Adrenal gland (tissue), 12 donors: ENCODE data around the gene ABTB2. TPM values are rescaled to one million over a fixed set of nuclear protein-coding genes. Genes with fewer than 3 reads are reported as not detected.

Experiments
- DNase-seq, 7 donors: peaks; one replicate each; pipeline ENCODE4 v3.0.0-alpha.2; 2019 to 2020
- H3K27ac ChIP-seq, 5 donors: fragments of 200-600 bp; sonication (generic) in 4 of 5; 1 replicate in 3 of 5; 2 replicates in 2 of 5; pipeline versions ENCODE4 v1.5.1 to v1.8.0; 2016 to 2020; ENCODE audit warnings: mild to moderate bottlenecking in 1 of 5
- H3K27me3 ChIP-seq: fragments of 200-600 bp; 2 replicates; pipeline ENCODE4 v1.8.0; 2021
- H3K36me3 ChIP-seq, 2 donors: fragments of 200-600 bp; replicated peaks in 1 of 2; 1 replicate in 1 of 2; 2 replicates in 1 of 2; pipeline versions ENCODE4 v1.5.1 to v1.8.0; 2018 to 2022
- H3K4me1 ChIP-seq, 2 donors: fragments of 200-600 bp; replicated peaks in 1 of 2; 1 replicate in 1 of 2; 2 replicates in 1 of 2; pipeline versions ENCODE4 v1.5.1 to v1.8.0; 2018 to 2021
- H3K4me3 ChIP-seq, 4 donors: fragments of 200-600 bp; sonication (generic) in 3 of 4; one replicate each; pipeline ENCODE4 v1.5.1; 2016 to 2018
- H3K9me3 ChIP-seq, 3 donors: fragments of 200-600 bp; sonication (generic) in 1 of 3; replicated peaks in 1 of 3; 1 replicate in 2 of 3; 2 replicates in 1 of 3; pipeline versions ENCODE4 v1.5.1 to v1.8.0; 2016 to 2021
- CTCF ChIP-seq, 6 experiments: fragments of 450-650 bp in 4 of 6; fragments of 200-600 bp in 2 of 6; sonication (generic) in 1 of 6; IDR thresholded peaks; 1 replicate in 5 of 6; 2 replicates in 1 of 6; pipeline versions ENCODE4 v1.5.1 to v1.8.0; 2016 to 2021; ENCODE audit warnings: antibody characterized with exemption in 6 of 6, mild to moderate bottlenecking in 2 of 6, moderate library complexity in 1 of 6
- POLR2A ChIP-seq, 2 donors: fragments of 450-650 bp; IDR thresholded peaks; one replicate each; pipeline ENCODE4 v1.6.1; 2017; ENCODE audit warnings: antibody characterized with exemption in 2 of 2, mild to moderate bottlenecking in 2 of 2, moderate library complexity in 1 of 2
- WGBS, 4 donors: extraction: QIAGEN DNeasy Blood & Tissue Kit in 2 of 4; methylation state at CpG; one replicate each; pipeline versions ENCODE4 v1.1.5 to v1.1.7; 2013 to 2017; 5-methylcytosine and 5-hydroxymethylcytosine counted together
- intact Hi-C, 2 donors: fragments of 100-400 bp; cut with DNase I; formaldehyde crosslinking; loops; one replicate each; pipeline versions ENCODE4 v1.14.1 to v1.15.0; 2022 to 2023
- polyA plus RNA-seq, 3 donors: library from polyadenylated mRNA; stranded (reverse); fragments of 200-250 nt in 2 of 3; fragments of 350-450 nt in 1 of 3; fragmentation: Illumina TruSeq in 1 of 3; extraction: RNeasy Lipid Tissue Mini Kit (QIAGEN cat#74804) in 1 of 3; gene quantifications; one replicate each; pipeline ENCODE4 v1.2.3, GENCODE V29; 2013 to 2014
- total RNA-seq, 9 donors: library from RNA; depleted of rRNA in 4 of 9; stranded (reverse); fragments of >200 nt in 4 of 9; fragments of 120-200 nt in 1 of 9; fragmentation: NEBNext Ultra II Directional in 1 of 9; extraction: Animal tissue kit (Norgen Biotek cat#: 25700) in 1 of 9; gene quantifications; one replicate each; pipeline versions ENCODE4 v1.1.0 to v1.2.4, GENCODE V29; 2013 to 2023
- donor health status: healthy with polysubstance abuse.
- donor health status: Bipolar disorder and iron deficiency.
- donor health status: DM: yes; HTN: yes; CAD: no.
- donor health status: DM: no; HTN: no; CAD: no.
- donor health status: DM: no; HTN: no; CAD: no.
- donor health status: DM: yes; HTN: yes; CAD: no.

Gene ABTB2
- total and polyA plus RNA-seq, 12 donors = 1.9 to 32.3 (median 6.1) TPM

GRCh38 chr11:34126959-34127848, 230.6 kb downstream of the ABTB2 start:
- Histone ChIP-seq H3K4me3 (no peak overlapping the region), H3K9me3 (no peaks in the 10 kb centered on the region), H3K27me3 (no peaks in the 10 kb centered on the region), H3K27ac (no peak overlapping the region), H3K36me3 (peaks cover 0 to 92% of the 10 kb centered on the region in 2 donors), H3K4me1 (no peaks in the 10 kb centered on the region)
- no peak for DNase-seq
- intact Hi-C loops = no loop called here
- 88 to 91% (median 90%) methylated on average over 11 to 12 of the region's 12 CpGs for WGBS, 4 donors
- TF ChIP-seq CTCF (IDR thresholded peaks at IDR 0.05) (no peak), POLR2A (IDR thresholded peaks at IDR 0.05) (no peak)

GRCh38 chr11:34124885-34125668, 232.7 kb downstream of the ABTB2 start:
- peaks cover 0 to 92% of the 10 kb centered on the region in 2 donors for H3K36me3 ChIP-seq
- DNase-seq = no peak
- no peaks in the 10 kb centered on the region for H3K27me3 ChIP-seq
- no peaks in the 10 kb centered on the region for H3K9me3 ChIP-seq
- no peak overlapping the region for H3K4me3 ChIP-seq
- WGBS, 4 donors = 82 to 93% (median 87%) methylated on average over 4 of the region's 4 CpGs
- H3K4me1 ChIP-seq = no peaks in the 10 kb centered on the region
- no peak overlapping the region for H3K27ac ChIP-seq
- TF ChIP-seq CTCF (IDR thresholded peaks at IDR 0.05) = no peak
- intact Hi-C loops = no loop called here

- peaks cover 0 to 93% of the 10 kb centered on the region in 2 donors for H3K36me3 ChIP-seq
- peaks cover 0 to 2% of the 10 kb centered on the region in 2 donors for H3K4me1 ChIP-seq
- no peaks in the 10 kb centered on the region for H3K27me3 ChIP-seq
- H3K27ac ChIP-seq = no peak overlapping the region
- DNase-seq = no peak
- 94 to 98% (median 97%) methylated on average over 4 of the region's 4 CpGs for WGBS, 4 donors
- H3K9me3 ChIP-seq = no peaks in the 10 kb centered on the region
- no peak overlapping the region for H3K4me3 ChIP-seq
- TF ChIP-seq POLR2A (IDR thresholded peaks at IDR 0.05) (no peak), CTCF (IDR thresholded peaks at IDR 0.05) (no peak)
- intact Hi-C loops = no loop called here
These were observed 237.2 kb downstream of the ABTB2 start for GRCh38 chr11:34120651-34121050.

GRCh38 chr11:34114471-34114870, 243.3 kb downstream of the ABTB2 start:
- Histone ChIP-seq H3K4me3 (no peak overlapping the region), H3K27me3 (no peaks in the 10 kb centered on the region), H3K36me3 (peaks cover 4 to 95% of the 10 kb centered on the region in 2 donors), H3K27ac (no peak overlapping the region), H3K9me3 (no peaks in the 10 kb centered on the region), H3K4me1 (peaks cover 0 to 4% of the 10 kb centered on the region in 2 donors)
- intact Hi-C loops = no loop called here
- DNase-seq = no peak
- TF ChIP-seq CTCF (IDR thresholded peaks at IDR 0.05) = no peak
- no peak for TF ChIP-seq POLR2A (IDR thresholded peaks at IDR 0.05)
- WGBS, 4 donors = 89 to 96% (median 93%) methylated on average over 5 of the region's 5 CpGs
